ENCODE results near the gene SLC25A26.
A peak's percentile ranks its signal among the peaks of the same experiment; 100 is the strongest.
"Not testable (repeated sequence)": the region's sequence is repeated elsewhere in the genome, so short reads cannot be mapped to it uniquely, and the experiment has no call there.

The SLC25A26 gene, protein sequence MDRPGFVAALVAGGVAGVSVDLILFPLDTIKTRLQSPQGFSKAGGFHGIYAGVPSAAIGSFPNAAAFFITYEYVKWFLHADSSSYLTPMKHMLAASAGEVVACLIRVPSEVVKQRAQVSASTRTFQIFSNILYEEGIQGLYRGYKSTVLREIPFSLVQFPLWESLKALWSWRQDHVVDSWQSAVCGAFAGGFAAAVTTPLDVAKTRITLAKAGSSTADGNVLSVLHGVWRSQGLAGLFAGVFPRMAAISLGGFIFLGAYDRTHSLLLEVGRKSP

DNA sequence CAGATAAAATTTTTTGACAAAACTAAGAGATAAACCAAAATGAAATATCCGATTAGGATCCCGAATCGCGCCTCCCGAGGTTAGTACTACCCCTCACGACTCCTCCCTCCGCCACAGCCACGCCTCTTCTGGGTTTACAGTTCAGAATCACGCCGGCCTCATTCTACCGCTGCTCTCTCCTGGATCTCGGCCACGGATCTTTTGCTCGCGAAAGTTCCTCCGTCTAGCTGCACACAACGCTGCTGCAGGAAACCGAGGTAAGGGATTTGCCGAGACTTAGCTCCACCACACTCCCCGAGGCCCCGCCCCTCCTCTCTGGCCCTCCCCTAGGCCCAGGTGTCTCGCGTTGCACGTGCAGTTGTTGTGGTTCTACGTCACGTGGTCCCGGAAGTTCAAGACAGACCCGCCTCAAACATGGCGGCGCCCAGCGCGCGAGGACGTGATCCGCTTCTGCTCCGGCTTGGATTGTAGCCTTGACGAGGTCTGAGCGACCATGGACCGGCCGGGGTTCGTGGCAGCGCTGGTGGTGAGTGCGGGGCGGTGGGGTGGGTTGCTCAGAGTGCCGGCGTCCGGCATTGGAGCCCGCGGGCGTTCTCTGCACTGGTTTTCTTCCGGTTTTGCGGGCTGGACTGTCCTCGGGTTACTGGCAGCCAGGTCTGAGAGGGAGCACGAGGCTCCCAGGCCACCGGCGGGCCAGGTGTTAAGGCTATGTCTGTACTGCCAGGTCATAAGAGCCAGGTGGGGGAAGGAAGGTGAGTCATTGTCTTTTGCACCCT is at the start of gene SLC25A26:
SLC25A26 (plus strand) TSS at position 400 of the 776 bp plus-strand sequence; CDS start at position 494, 94 bp downstream.
- DNase-seq (ENCODE audit: low spot score): peak; percentile 91

DNA sequence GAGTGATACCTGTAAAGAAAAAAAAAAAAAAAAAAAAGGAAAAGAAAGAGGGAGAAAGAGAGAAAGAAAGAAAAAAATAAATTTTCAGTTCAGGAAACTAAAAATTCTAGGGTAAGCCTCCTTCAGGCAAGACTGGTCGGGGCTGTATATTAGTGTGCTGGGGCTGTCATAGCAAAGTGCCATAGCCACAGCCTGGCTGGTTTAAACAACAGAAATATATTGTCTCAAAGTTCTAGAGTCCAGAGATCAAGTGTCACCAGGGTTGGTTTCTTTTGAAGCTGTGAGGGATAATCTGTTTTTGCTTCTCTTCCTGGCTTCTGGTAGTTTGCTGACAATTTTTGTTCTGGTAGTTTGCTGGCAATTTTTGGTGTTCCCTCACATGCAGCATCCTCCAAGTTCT is 48.4 kb upstream of the SLC25A26 start:
- DNase-seq (ENCODE audit: low spot score): no peak

DNA sequence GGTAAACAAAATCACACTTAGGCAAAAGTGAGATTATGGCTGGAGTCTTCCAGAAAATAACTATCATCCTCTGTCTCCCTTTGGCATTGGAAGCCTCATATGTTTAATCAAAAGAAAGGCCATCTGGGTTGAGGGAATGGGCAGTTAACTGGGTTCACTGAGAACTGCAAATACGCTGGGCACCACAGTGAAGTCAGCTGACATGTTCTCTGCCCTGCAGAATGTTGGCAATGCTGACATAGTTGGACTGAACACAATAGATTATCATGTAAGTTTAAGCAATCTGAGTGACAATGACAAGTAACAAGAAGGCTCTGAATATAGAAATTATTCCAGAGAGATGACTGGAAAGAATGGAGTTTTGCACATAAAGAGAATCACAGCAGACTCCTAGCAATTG is 43.8 kb upstream of the SLC25A26 start:
- no peak for DNase-seq (ENCODE audit: low spot score)

DNA sequence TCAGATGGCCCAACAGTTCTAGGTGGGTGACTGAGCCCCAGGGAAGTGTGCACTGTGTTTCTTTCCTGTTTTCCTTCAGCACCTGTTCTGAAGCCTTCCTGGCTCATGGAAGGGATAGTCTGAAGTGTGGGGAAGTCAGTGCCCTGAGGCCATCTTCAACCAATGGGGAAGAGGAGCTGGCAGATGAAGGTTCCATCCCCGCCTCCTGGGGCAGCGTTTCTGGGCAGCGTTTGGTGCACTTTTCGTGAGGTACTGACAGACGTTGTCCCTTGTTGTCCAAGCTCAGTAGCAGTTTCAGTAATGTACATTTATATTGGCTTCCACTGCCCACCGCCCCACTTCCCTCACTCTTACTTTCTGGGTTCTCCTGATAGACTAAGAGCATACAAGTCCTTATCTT is 42.6 kb upstream of the SLC25A26 start:
- DNase-seq (ENCODE audit: low spot score): no peak

DNA sequence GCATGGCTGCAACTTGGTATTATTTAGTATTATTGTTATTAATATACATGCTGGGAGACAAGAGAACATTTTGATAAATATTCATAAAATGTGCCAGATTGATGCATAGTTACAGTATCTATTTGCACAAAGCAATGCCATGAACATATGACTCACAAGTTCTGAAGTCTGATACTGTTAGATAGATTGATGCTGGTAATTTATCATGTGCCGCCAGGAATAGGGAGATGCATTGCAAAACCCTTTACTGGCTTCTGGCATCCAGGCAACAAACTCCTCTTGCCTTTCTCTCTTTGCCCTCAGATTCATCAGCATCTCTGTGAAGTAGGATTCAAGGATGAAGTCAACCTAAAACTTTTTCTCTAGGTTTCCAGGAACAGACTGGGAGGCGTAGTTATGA is 41.0 kb upstream of the SLC25A26 start:
- no peak for DNase-seq (ENCODE audit: low spot score)

DNA sequence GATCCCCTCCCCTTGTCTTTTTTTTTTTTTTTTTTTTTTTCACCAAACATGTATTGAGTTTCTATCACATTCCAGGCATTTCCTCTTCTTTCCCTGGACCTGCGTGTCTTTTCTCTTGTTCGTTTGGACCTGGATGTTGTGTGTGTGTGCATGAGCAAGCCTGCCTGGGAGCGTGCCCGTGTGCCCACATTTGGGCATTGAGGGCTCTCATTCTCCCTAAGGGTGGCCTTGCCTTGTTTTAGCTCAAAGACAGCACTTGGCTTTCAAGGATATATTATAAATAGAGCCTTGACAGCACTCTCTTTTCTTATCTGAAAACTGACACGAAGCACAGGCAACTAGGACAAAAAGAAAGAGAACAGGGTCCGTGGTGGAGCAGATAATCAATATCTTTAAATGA is 39.0 kb upstream of the SLC25A26 start:
- DNase-seq (ENCODE audit: low spot score): no peak

DNA sequence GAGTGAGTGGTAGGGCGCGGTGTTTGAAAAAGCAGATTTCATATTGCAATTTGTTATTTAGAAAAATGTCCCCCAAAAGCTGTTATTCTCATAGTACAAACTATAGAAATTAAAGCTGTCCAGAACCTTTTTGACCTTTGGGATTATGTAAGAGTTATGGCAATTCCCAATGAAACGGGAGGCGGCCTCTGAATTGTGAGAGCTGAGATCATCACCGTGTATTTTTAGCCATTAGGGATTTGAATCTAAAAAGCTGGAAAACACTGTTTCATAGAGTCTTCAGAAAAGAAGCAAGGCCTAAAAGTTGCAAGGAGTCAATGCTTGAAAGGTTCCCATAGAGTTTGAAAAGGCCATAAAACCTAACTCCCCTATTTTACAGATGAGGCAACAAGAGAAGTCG is 38.6 kb upstream of the SLC25A26 start:
- no peak for DNase-seq (ENCODE audit: low spot score)

DNA sequence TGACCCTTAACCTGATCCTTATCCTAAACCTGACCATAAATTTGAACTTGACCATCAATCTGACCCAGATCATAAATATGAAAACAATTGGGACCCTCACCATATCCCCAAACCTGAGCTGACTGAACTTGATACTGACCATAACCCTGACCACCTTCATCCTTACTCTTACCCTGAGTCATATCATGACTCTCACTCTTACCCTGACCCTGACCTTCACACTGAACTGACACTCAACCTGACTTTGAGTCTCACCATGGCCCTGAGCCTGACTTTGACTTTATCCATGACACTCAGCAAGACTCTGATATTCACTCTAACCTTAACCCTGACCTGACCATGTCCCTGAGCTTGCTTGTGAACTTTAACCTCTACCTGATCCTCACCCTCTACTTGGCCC is 34.3 kb upstream of the SLC25A26 start:
- no peak for DNase-seq (ENCODE audit: low spot score)

DNA sequence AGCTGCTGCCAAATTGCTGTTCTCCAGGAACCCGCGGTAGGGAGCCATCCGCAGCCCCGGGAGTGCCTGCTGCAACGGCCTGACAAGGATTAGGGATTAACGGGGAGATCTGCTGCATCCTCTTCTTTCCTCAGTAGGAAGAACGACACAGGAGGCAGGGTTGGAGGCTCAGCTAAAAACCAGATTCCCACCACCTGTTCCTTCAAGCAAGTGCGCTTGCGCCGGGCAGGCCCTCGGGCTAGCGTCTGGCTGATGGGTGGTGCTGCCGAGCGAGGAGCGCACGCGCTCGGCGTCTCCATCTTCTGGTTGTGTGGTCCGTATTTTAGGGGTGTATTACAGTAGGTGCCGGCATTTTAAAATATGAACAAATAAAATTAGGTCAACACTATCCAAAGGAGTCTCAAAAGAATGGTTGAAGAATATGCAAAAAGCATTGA is 25.4 kb upstream of the SLC25A26 start:
- DNase-seq (ENCODE audit: low spot score): peak; percentile 84

DNA sequence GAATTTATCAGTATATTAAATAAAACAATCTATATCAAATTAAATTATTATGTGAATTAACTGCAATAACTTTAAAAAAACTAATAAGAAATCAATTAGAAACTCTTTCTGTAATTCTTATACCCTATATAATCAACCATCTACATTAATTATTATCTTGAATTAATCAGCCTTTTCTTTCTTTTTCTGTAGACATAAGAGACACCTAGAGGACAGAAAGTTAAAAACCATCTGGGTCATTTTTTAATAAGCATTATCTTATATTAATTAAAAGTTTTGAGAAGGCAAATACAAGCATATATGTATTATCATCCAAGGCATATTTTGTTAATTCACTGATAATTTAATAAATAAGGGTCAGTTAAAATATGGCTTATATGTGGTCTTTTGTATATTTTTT is 24.2 kb upstream of the SLC25A26 start:
- DNase-seq (ENCODE audit: low spot score): no peak

DNA sequence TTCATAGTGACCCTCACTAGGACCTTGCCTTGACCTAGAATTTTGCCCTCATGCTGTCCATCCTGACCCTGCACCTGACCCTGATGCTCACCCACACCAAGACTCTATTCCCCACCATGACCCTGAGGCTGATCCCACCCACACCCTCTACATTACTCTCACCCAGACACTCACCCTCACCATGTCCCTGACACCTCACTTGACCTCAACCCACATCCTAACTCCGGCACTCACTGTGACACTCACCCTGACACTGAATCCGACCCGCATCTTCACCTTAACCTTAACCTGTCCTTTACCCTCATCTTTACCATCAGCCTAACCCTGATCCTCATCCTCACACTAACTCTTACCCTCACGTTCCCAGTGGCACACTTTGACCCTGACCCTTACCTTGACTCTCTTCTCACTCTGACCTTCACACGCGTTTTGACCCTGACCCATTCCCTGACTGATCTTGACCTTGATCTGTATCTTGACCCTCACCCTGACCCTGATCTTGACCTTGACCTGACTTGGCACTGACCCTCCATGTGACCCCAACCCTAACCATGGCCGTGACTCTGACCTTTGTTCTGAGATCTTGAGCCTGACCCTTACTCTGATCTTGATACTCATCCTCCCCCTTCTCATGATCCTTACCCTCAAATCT is 22.2 kb upstream of the SLC25A26 start:
- no peak for DNase-seq (ENCODE audit: low spot score)

DNA sequence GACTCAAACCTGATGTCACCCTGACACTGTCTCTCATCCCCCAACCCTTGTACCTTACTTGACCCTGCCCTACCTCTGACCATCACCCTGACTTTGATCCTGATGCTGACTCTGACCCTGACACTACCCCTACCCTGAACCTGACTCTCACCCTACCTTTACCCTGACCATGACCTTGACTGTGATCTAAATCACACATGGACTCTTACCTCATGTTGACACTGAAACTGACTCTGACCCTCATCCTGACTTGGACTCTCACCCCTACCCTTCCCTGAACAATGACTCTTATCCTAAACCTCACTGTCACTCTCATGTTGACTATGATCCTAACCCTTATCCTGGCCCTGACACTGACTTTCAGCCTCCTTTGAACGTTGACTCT is 21.7 kb upstream of the SLC25A26 start:
- DNase-seq (ENCODE audit: low spot score): no peak

DNA sequence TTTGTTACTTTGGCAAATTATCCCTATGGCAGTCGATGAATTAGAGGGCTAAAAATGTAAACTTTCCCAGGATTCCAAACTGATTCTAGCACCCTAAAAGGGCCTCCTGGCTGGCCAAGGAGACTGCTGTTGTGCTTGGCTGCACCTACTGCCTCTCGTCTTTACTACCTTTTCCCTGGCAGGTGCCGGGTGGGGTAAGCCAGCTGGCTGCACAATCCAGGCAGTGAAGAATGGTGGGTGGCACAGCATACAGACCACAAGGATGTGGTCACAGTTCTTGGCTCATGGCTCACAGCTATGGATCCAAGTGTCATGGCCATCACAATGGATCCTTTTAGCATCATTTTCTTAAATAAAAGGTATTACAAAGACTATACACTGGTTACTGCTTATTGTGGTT is 20.7 kb upstream of the SLC25A26 start:
- DNase-seq (ENCODE audit: low spot score): no peak

DNA sequence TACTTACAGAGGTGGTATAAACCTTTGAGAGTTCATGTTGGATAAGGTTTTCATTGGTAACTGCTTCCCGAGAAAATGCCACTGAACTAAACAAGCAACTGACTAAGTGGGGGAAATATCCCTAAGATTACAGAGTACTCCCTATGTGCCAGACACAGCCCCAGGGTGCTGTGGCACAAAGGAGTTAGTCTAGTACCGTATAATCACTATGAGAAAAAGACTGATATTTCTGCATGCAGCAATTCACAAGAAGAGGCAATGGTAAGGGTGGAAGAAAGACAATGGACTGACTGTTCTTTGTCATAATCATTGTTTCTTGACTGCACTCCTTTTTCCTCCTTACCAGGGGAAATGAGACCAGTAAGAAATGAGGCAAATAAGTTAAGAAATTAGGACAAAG is 20.0 kb upstream of the SLC25A26 start:
- no peak for DNase-seq (ENCODE audit: low spot score)

DNA sequence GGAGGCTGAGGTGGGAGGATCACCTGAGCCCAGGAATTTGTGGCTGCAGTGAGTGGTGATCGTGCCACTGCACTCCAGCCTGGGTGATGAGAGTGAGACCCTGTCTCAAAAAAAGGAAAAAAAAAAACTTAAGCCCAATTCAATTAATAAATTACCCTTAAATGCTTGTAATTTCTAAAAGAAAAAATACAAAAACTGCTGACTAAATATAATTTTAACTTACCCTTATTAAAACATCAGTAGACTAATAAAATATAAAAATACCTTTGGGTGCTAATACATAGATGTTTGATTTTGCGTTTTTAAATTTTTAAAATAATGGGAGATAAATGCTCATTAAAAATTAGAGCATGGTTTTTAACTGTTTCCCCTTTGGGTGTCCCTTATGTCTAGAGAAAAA is 17.5 kb upstream of the SLC25A26 start:
- DNase-seq (ENCODE audit: low spot score): no peak

DNA sequence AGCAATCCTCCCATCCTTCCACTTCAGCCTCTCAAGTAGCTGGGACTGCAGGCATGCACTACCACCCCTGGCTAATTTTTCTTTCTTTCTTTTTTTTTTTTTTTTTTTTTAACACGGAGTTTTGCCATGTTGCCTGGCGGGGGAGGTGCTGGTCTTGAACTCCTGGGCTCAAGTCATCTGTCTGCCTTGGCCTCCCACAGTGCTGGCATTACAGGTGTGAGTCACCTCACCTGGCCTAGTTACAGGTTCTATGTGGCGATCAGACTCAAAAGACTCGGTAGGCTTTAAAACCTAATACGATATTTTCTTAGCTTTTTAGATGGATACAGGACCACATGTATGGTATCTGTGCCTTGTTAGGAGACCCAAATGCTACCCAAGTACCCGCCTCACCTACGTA is 14.0 kb upstream of the SLC25A26 start:
- DNase-seq (ENCODE audit: low spot score): no peak

DNA sequence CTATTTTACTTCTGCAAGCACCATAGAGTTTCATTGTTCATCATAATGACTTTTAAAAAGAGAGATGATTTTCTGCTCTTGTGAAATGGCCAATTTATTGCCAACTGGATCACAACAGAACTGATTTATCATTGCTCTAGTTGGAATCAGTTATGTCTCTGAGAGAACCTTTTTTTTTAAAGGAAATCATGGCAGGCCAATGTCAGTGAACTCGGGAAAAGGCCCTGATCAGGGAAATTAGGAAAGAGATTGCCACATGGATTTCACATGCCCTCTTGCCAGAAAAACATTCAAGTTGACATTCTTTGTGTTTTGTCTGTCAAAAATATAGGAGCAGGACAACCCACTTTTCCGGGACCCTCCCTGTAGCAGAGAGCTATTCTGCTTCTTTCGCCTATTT is 12.6 kb upstream of the SLC25A26 start:
- no peak for DNase-seq (ENCODE audit: low spot score)

DNA sequence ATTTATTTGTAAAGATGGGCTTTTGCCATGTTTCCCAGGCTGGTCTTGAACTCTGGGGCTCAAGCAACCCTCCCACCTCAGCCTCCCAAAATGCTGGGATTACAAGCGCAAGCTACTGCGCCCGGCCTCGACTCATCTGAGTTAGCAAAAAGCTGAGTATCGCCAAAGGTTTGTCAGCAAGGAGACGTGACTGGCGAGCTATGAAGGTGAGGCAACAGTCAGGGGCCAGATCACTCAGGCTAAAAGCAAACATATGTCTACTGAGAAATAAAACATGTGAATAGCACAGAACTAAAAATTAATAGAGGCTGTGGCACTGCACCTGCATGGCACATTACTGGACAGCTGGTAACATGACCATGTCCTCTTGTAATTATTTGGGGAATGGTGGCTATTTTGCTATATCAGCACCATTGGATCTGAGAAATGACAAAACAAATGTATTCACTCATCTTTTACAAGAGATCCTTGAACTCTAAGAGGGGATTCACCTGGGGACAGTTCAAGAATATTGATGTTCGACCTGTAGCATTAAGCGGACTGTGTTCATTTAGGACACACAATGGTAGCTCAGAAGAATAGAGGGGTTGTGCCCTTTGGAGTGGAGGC is 10.0 kb upstream of the SLC25A26 start:
- no peak for DNase-seq (ENCODE audit: low spot score)

DNA sequence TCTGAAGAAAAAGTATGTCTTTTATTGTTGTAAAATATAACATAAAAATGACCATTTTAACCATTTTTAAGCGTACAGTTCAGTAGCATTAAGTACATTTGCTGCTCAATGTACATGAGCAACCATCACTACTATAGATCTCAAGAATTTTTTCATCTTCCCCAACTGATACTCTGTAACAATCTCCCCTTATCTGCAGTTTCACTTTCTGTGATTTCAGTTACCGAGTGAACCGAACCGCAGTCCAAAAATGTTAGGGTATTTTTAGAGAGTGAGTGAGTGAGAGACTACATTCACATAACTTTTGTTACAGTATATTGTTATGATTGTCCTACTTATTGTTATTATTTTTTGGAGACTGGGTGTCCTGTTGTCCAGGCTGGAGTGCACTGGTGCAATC is 9.0 kb upstream of the SLC25A26 start:
- no peak for DNase-seq (ENCODE audit: low spot score)

DNA sequence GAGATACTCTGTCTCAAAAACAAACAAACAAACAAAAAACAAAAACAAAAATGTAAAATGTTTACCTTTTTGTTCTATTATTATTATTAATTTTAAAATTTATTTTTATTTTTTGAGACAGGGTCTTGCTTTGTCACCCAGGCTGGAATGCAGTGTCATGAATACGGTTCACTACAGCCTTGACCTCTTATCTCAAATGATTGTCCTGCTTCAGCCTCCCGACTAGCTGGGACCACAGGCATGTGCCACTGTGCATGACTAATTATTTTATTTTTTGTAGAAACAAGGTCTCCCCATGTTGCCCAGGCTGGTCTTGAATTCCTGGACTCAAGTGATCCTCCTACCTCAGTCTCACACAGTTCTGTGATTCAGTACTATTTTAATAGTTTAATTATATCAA is 5.7 kb upstream of the SLC25A26 start:
- DNase-seq (ENCODE audit: low spot score): no peak

DNA sequence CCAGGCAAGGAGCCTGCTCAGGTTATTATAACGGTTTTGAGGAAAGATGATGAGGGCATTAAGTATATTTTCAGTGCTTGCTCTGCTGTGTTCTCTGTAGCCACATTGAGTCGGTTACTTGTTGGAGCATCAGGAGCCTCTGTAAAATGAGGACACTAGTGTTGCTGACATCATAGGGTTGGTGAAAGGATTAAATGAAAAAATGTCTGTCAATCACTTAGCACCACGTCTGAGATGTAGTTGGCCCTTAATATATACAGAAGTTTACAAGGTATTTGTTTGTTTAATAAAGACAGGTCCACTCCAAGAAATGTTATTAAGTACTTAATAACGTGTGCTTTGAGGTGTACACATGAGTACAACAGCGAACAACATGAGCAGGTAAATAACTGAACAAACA is 735 bp upstream of the SLC25A26 start:
- no peak for DNase-seq (ENCODE audit: low spot score)

DNA sequence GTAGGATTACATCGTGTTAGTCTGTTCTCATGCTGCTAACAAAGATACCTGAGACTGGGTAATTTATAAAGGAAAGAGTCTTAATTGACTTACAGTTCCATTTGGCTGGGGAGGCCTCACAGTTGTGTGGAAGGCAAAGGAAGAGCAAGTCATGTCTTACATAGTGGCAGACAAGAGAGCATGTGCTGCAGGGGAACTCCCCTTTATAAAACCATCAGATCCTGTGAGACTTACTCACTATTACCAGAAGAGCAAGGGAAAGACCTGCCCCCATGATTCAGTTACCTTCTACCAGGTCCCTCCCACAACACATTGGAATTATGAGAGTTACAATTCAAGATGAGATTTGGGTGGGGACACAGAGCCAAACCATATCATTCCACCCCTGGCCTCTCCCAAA is 3.4 kb downstream of the SLC25A26 start:
- no peak for DNase-seq (ENCODE audit: low spot score)

DNA sequence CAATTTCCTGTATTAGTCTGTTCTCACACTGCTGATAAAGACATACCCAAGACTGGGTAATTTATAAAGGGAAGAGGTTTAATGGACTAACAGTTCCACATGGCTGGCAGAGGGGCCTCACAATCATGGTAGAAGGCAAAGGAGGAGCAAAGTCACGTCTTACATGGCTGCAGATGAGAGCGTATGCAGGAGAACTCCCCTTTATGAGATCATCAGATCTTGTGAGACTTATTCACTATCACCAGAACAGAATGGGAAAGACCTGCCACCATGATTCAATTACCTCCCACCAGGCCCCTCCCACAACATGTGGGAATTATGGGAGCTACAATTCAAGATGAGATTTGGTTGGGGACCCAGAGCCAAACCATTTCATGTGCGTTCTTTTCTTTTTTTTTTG is 5.3 kb downstream of the SLC25A26 start:
- not testable (repeated sequence) for DNase-seq (ENCODE audit: low spot score)

Data from hepatic stellate cell (primary cell).